Measurements from ENCODE around the gene PROB1.

PROB1 gene

GRCh38 chr5:139381837-139382761, 12.8 kb downstream of the PROB1 start:
- DNase-seq (ENCODE audit: low read depth): no peak
- H3K4me3 ChIP-seq (ENCODE audit: low read depth, low read length): no peak overlapping the region
- TF ChIP-seq, protein P1, sequence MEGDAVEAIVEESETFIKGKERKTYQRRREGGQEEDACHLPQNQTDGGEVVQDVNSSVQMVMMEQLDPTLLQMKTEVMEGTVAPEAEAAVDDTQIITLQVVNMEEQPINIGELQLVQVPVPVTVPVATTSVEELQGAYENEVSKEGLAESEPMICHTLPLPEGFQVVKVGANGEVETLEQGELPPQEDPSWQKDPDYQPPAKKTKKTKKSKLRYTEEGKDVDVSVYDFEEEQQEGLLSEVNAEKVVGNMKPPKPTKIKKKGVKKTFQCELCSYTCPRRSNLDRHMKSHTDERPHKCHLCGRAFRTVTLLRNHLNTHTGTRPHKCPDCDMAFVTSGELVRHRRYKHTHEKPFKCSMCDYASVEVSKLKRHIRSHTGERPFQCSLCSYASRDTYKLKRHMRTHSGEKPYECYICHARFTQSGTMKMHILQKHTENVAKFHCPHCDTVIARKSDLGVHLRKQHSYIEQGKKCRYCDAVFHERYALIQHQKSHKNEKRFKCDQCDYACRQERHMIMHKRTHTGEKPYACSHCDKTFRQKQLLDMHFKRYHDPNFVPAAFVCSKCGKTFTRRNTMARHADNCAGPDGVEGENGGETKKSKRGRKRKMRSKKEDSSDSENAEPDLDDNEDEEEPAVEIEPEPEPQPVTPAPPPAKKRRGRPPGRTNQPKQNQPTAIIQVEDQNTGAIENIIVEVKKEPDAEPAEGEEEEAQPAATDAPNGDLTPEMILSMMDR (conservative IDR thresholded peaks at IDR 0.05; ENCODE audit: low read depth, low read length): no peak

- H3K4me3 ChIP-seq (ENCODE audit: low read depth, low read length): no peak overlapping the region
- TF ChIP-seq, protein P1 (conservative IDR thresholded peaks at IDR 0.05; ENCODE audit: low read depth, low read length): no peak
- DNase-seq (ENCODE audit: low read depth): no peak
Observed at GRCh38 chr5:139379626-139380449, 15.1 kb downstream of the PROB1 start.

DNA sequence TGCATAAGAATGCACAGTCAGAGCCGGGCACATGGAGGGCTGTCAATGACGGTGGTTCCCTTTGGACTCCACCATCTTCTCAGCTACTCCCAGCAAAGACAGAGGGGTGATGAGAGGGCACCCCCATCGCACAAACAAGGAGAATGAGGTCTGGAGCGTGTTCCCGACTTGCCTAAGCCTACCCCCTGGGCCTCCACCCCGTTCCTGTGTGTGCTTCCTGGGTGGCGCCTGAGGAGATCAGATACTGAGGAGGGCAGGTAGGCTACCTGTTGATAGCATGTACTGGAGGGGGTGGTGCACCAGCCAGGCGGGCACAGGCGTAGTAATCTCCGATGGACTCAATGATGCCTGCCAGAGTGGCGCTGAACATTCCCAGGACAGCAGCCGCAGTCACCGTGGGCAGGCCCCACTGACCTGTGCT, 16.0 kb downstream of the PROB1 start:
- no peak overlapping the region for H3K4me3 ChIP-seq (ENCODE audit: low read depth, low read length)
- TF ChIP-seq, protein P1 (conservative IDR thresholded peaks at IDR 0.05; ENCODE audit: low read depth, low read length): no peak
- no peak for DNase-seq (ENCODE audit: low read depth)

GRCh38 chr5:139378101-139378825, 16.6 kb downstream of the PROB1 start:
- TF ChIP-seq, protein P1 (conservative IDR thresholded peaks at IDR 0.05; ENCODE audit: low read depth, low read length): no peak
- DNase-seq (ENCODE audit: low read depth): no peak
- no peak overlapping the region for H3K4me3 ChIP-seq (ENCODE audit: low read depth, low read length)

GRCh38 chr5:139377226-139377625, 17.7 kb downstream of the PROB1 start:
- TF ChIP-seq, protein P1 (conservative IDR thresholded peaks at IDR 0.05; ENCODE audit: low read depth, low read length): no peak
- DNase-seq (ENCODE audit: low read depth): no peak
- no peak overlapping the region for H3K4me3 ChIP-seq (ENCODE audit: low read depth, low read length)

DNA sequence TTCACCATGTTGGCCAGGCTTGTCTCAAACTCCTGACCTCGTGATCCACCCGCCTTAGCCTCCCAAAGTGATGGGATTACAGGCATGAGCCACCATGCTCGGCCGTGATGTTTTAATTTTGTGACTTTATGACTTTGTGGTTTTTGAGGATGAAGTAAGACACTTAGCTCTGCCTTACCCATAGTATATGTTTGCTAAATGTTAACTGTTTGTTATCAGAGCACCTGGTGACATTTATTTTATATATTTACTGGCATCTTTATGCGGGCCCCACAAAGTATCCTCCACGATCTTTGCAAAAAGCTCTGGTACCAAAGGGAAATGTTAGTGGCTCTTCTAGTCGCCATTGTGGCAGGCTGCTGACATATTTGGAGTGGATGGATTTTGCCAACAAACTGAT, 18.5 kb downstream of the PROB1 start:
- TF ChIP-seq, protein P1 (conservative IDR thresholded peaks at IDR 0.05; ENCODE audit: low read depth, low read length): no peak
- no peak for DNase-seq (ENCODE audit: low read depth)
- H3K4me3 ChIP-seq (ENCODE audit: low read depth, low read length): no peak overlapping the region
